ENCODE data around the gene CYP4A22. TPM values are rescaled to one million over a fixed set of nuclear protein-coding genes. Genes with fewer than 3 reads are reported as not detected.
"Not testable (repeated sequence)": the region's sequence is repeated elsewhere in the genome, so short reads cannot be mapped to it uniquely, and the experiment has no call there.

CYP4A22 gene
- total RNA-seq, 1 donor from 2014 or later = 0.17 TPM

- peaks cover 2% of the 10 kb centered on the region for H3K9me3 Mint-ChIP-seq (ENCODE audit: unreplicated experiment)
- peak overlapping the region; percentile 67 for H3K27ac Mint-ChIP-seq (ENCODE audit: unreplicated experiment)
- H3K4me3 Mint-ChIP-seq (ENCODE audit: unreplicated experiment) = no peak overlapping the region
- H3K36me3 Mint-ChIP-seq (ENCODE audit: unreplicated experiment) = peaks cover under 1% of the 10 kb centered on the region
- peak; percentile 87 for DNase-seq
- peak; percentile 92 for TF ChIP-seq CTCF (IDR thresholded peaks at IDR 0.05; ENCODE audit: partially characterized antibody, unreplicated experiment)
- H3K27me3 Mint-ChIP-seq (ENCODE audit: unreplicated experiment) = peaks cover 3% of the 10 kb centered on the region
- peaks cover 14% of the 10 kb centered on the region for H3K4me1 Mint-ChIP-seq (ENCODE audit: low read depth, unreplicated experiment)
Measured at GRCh38 chr1:47192458-47193384, 55.5 kb downstream of the CYP4A22 start.

GRCh38 chr1:47193496-47193895, 56.3 kb downstream of the CYP4A22 start:
- not testable (repeated sequence) for H3K27ac Mint-ChIP-seq (ENCODE audit: unreplicated experiment); H3K27me3 Mint-ChIP-seq (ENCODE audit: unreplicated experiment); H3K9me3 Mint-ChIP-seq (ENCODE audit: unreplicated experiment); DNase-seq; H3K4me3 Mint-ChIP-seq (ENCODE audit: unreplicated experiment); H3K36me3 Mint-ChIP-seq (ENCODE audit: unreplicated experiment)
- H3K4me1 Mint-ChIP-seq (ENCODE audit: low read depth, unreplicated experiment) = peaks cover 14% of the 10 kb centered on the region

- no peak overlapping the region for H3K27ac Mint-ChIP-seq (ENCODE audit: unreplicated experiment)
- peaks cover 9% of the 10 kb centered on the region for H3K36me3 Mint-ChIP-seq (ENCODE audit: unreplicated experiment)
- H3K4me3 Mint-ChIP-seq (ENCODE audit: unreplicated experiment) = no peak overlapping the region
- no peak for TF ChIP-seq CTCF (IDR thresholded peaks at IDR 0.05; ENCODE audit: partially characterized antibody, unreplicated experiment)
- DNase-seq = no peak
- peaks cover 5% of the 10 kb centered on the region for H3K27me3 Mint-ChIP-seq (ENCODE audit: unreplicated experiment)
- H3K4me1 Mint-ChIP-seq (ENCODE audit: low read depth, unreplicated experiment) = peaks cover 14% of the 10 kb centered on the region
- H3K9me3 Mint-ChIP-seq (ENCODE audit: unreplicated experiment) = peaks cover 2% of the 10 kb centered on the region
Measured at GRCh38 chr1:47194311-47194710, 57.1 kb downstream of the CYP4A22 start.

GRCh38 chr1:47195981-47196380, 58.7 kb downstream of the CYP4A22 start:
- H3K27me3 Mint-ChIP-seq (ENCODE audit: unreplicated experiment); H3K36me3 Mint-ChIP-seq (ENCODE audit: unreplicated experiment); H3K27ac Mint-ChIP-seq (ENCODE audit: unreplicated experiment): not testable (repeated sequence)

GRCh38 chr1:47196622-47197021, 59.4 kb downstream of the CYP4A22 start:
- peaks cover 9% of the 10 kb centered on the region for H3K36me3 Mint-ChIP-seq (ENCODE audit: unreplicated experiment)
- peaks cover 10% of the 10 kb centered on the region for H3K4me1 Mint-ChIP-seq (ENCODE audit: low read depth, unreplicated experiment)
- no peak for TF ChIP-seq CTCF (IDR thresholded peaks at IDR 0.05; ENCODE audit: partially characterized antibody, unreplicated experiment)
- peaks cover 4% of the 10 kb centered on the region for H3K27me3 Mint-ChIP-seq (ENCODE audit: unreplicated experiment)
- H3K9me3 Mint-ChIP-seq (ENCODE audit: unreplicated experiment) = no peaks in the 10 kb centered on the region
- H3K4me3 Mint-ChIP-seq (ENCODE audit: unreplicated experiment) = no peak overlapping the region
- H3K27ac Mint-ChIP-seq (ENCODE audit: unreplicated experiment) = no peak overlapping the region
- DNase-seq = no peak

More at GRCh38 chr1:47195981-47196380, 58.7 kb downstream of the CYP4A22 start:
- not testable (repeated sequence) for DNase-seq; H3K4me3 Mint-ChIP-seq (ENCODE audit: unreplicated experiment); H3K9me3 Mint-ChIP-seq (ENCODE audit: unreplicated experiment)
- peaks cover 14% of the 10 kb centered on the region for H3K4me1 Mint-ChIP-seq (ENCODE audit: low read depth, unreplicated experiment)

- Mint-ChIP-seq H3K9me3 (ENCODE audit: unreplicated experiment) (peaks cover 2% of the 10 kb centered on the region), H3K4me1 (ENCODE audit: low read depth, unreplicated experiment) (peaks cover 3% of the 10 kb centered on the region), H3K27me3 (ENCODE audit: unreplicated experiment) (peaks cover 4% of the 10 kb centered on the region), H3K36me3 (ENCODE audit: unreplicated experiment) (peaks cover 9% of the 10 kb centered on the region), H3K27ac (ENCODE audit: unreplicated experiment) (no peak overlapping the region), H3K4me3 (ENCODE audit: unreplicated experiment) (no peak overlapping the region)
- TF ChIP-seq CTCF (IDR thresholded peaks at IDR 0.05; ENCODE audit: partially characterized antibody, unreplicated experiment) = no peak
- DNase-seq = no peak
Measured at GRCh38 chr1:47198214-47198613, 61.0 kb downstream of the CYP4A22 start.

All from glutamatergic neuron (in vitro differentiated cells).